Stimulated activated CD8-positive, alpha-beta memory T cell treated with anti-CD3 and anti-CD28 coated beads, Interleukin-15, amount 100 ng/mL, for 24 hours (primary cell): Measurements from ENCODE around the gene FOXR1.
"Not testable (repeated sequence)": the region's sequence is repeated elsewhere in the genome, so short reads cannot be mapped to it uniquely, and the experiment has no call there.

Source experiments
- DNase-seq: peaks from one replicate; pipeline ENCODE4 v3.0.0-alpha.2; 2020; ENCODE audit warnings: low read depth

FOXR1 gene

GRCh38 chr11:118997627-118998387 lies 26.2 kb downstream of the FOXR1 start, which contains the start of gene CENATAC:
Gene CENATAC (plus strand): TSS chr11:118998138. CDS start chr11:118998198, 60 bp downstream.
- peak; percentile 89 for DNase-seq

GRCh38 chr11:118998388-118998717 lies 26.8 kb downstream of the FOXR1 start:
- no peak for DNase-seq

- DNase-seq = no peak
These were observed 27.3 kb downstream of the FOXR1 start for GRCh38 chr11:118998822-118999221.

GRCh38 chr11:119000906-119001305 lies 29.3 kb downstream of the FOXR1 start:
- no peak for DNase-seq

GRCh38 chr11:119006656-119007055 lies 35.1 kb downstream of the FOXR1 start:
- DNase-seq = no peak

- no peak for DNase-seq
These were observed 40.0 kb downstream of the FOXR1 start for GRCh38 chr11:119011476-119012053.

GRCh38 chr11:119012629-119013170 lies 41.1 kb downstream of the FOXR1 start:
- DNase-seq = no peak

GRCh38 chr11:119014209-119014924 lies 42.8 kb downstream of the FOXR1 start:
- DNase-seq = no peak

- no peak for DNase-seq
These were observed 43.6 kb downstream of the FOXR1 start for GRCh38 chr11:119015054-119015611.

- no peak for DNase-seq
These were observed 44.9 kb downstream of the FOXR1 start for GRCh38 chr11:119016216-119017009.

- DNase-seq = not testable (repeated sequence)
These were observed 45.8 kb downstream of the FOXR1 start for GRCh38 chr11:119017377-119017776.

- peak; percentile 79 for DNase-seq
These were observed 46.7 kb downstream of the FOXR1 start, which contains the start of the genes RPS25 and TRAPPC4 for GRCh38 chr11:119018074-119018938. Gene RPS25 (minus strand): TSS chr11:119018343. CDS start chr11:119018284, 59 bp downstream. Gene TRAPPC4 (plus strand): TSS chr11:119018766. CDS start chr11:119018796, 30 bp downstream.

- DNase-seq = no peak
These were observed 48.4 kb downstream of the FOXR1 start for GRCh38 chr11:119019996-119020395.

GRCh38 chr11:119021631-119022030 lies 50.1 kb downstream of the FOXR1 start:
- DNase-seq = no peak

GRCh38 chr11:119023741-119024140 lies 52.2 kb downstream of the FOXR1 start:
- DNase-seq = no peak

GRCh38 chr11:119024430-119025098 lies 53.0 kb downstream of the FOXR1 start:
- no peak for DNase-seq

- no peak for DNase-seq
These were observed 53.5 kb downstream of the FOXR1 start for GRCh38 chr11:119025099-119025473.

GRCh38 chr11:119025541-119025940 lies 54.0 kb downstream of the FOXR1 start:
- no peak for DNase-seq

GRCh38 chr11:119025978-119026766 lies 54.6 kb downstream of the FOXR1 start:
- no peak for DNase-seq
